Activated CD8-positive, alpha-beta memory T cell treated with anti-CD3 and anti-CD28 coated beads, Interleukin-2, amount 50 U/mL, for 24 hours (primary cell): ENCODE results near the gene HDHD2.

ENCODE experiments used
- DNase-seq: peaks from one replicate; pipeline ENCODE4 v3.0.0-alpha.2; 2020; ENCODE audit errors: extremely low read depth

Gene HDHD2

GRCh38 chr18:47146206-47146605 is 4.1 kb downstream of the HDHD2 start:
- no peak for DNase-seq

GRCh38 chr18:47143899-47144485 is 6.3 kb downstream of the HDHD2 start:
- DNase-seq: no peak

- no peak for DNase-seq
These were observed 7.1 kb downstream of the HDHD2 start for GRCh38 chr18:47143153-47143552.

DNA sequence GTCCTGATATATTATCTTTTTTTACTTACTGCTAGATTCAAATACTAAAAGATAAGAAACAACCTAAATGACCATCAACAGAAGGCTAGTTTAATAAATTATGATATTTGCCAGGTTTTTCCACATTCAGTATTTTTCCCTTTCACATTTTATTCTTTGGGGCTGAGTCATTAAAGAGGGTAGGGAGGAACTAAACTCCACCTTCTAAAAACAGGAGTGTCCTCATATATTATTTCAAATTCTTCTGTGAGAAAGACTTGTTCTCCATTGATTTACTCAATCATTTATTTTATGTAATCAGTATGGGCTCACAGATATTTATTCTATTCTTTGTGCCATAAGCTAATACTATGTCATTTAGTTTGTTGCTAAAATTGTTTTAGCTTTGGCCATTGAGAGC is 9.0 kb downstream of the HDHD2 start:
- no peak for DNase-seq

- no peak for DNase-seq
These were observed 29.2 kb downstream of the HDHD2 start for GRCh38 chr18:47121146-47121545.

DNA sequence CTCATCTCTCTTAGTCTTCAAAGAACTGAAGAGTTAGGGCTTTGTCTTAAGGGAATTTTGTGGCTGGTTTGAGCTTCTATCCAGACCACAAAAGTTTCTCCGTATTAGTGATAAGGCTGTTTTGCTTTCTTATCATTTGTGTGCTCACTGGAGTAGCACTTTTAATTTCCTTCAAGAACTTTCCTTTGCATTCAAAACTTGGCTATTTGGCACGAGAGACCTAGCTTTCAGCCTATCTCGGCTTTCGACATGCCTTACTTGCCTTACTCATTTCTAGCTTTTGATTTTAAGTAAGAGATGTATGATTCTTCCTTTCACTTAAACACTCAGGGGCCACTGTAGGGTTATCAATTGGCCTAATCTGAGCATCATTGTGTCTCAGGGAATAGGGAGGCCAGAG is 29.9 kb downstream of the HDHD2 start:
- DNase-seq: no peak

DNA sequence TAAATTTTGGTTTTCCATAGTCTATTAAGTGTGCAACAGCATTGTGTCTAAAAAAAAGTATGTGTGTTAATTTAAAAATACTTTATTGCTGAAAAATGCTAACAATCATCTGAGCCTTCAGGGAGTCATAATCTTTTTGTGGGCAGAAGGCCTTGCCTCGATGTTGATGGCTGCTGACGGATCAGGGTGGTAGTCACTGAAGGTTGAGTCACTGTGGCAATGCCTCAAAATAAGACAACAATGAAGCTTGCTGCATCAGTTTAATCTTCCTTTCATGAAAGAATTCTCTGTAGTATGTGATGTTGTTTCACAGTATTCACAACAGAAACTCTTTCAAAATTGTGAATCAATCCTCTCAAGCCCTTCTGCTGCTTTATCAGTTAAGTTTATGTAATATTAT is 31.3 kb downstream of the HDHD2 start:
- DNase-seq: no peak

DNA sequence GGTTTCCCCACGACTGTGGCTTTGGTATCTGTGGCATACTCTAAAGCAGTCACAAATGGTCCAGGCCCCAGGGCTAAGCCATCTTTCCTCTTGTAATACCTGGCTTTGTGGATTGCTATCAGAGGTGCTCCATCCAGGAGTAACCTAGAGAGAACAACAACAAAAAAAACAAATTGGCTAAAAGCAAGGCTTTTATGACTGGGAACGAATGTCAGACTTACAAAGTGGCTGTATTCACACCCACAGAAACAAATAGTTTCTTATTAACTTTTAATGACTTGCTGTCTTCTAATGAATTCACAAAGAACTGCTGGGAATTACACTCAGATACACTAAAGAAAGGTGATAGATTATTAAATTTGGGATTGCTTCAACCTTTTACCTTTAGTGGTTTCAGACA is 35.1 kb downstream of the HDHD2 start:
- no peak for DNase-seq

- DNase-seq: no peak
These were observed 36.3 kb downstream of the HDHD2 start for GRCh38 chr18:47113796-47114540.

DNA sequence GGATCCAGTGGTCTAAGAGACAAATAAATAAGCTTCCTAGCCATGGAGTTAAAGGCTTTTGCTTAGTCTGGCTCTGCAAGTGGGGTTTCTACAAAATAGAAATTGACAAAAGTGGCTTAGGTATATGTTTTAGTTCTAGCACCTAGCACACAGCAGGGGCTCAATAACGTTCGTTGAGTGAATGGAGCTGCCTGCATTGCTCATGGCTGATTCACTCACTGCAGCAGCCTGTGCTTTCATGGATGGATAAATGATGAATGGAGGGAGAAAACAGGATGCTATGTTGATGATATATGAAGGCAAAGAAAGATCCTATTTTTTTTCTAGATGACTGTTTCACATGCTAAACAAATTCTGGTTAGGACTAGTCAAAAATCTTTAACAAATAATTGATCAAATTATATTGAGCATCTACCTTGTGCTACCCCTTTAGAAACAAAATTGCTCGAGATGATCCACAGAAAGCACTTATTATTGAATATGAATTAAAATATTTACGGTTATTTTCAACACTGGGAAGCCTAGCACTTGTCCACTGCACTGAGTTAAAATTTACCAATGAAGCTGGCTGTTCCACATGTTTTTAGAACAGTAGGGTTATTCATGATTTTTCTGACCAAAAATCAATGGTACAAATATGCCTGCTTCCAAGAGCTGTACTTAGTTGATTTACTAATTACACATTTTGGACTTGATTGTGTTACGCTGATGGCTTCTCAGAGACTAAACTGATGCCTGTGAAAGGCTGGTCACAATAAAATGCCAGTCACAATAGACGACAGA is 39.6 kb downstream of the HDHD2 start:
- DNase-seq: no peak

DNA sequence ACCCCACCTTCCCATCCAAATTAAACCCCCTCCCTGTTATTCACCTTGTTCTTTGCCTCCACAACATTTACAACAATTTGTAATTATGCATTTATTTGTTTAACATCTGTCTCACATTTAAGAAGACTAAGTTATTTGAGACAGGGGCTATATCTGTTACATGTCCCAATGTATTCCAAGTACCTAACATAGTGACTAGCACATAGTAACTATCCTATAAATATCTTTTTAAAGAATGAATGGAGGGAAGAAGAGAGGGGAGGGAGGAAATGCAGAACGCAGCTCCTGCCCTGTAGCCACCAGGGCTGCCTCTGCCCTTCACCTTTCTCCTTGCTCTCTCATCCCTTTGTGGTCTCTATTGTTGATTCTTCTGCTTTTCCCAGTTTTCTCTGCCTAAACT is 40.6 kb downstream of the HDHD2 start:
- DNase-seq: no peak

GRCh38 chr18:47108998-47109405 is 41.3 kb downstream of the HDHD2 start:
- DNase-seq: no peak

- no peak for DNase-seq
These were observed 41.9 kb downstream of the HDHD2 start for GRCh38 chr18:47108373-47108772.

DNA sequence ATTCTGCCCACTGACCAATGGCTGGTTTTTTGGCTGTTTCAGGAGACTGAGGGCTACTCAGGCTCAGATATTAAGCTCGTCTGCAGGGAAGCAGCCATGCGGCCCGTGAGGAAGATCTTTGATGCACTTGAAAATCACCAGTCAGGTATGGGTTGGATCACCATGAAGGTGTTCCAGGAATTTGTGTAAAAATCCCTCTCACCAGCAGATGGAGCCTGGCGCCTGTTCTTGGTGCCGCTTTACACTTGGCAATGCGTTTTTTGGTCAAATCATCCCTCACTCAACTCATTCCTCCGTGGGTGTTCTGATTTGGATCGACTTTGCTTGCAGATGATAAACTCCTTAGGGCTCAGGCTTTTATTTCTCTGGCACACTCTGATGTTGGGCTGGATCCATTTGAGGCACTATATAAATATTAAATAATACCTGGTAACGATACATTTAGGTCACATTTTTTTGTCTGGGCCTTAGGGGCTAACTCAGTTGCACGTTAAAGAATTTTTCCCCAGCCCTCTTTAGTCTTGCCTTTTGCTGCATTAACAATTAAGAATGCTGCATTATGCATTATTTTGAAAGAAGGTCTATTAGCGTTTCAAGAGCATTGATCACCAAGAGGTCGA is 50.0 kb downstream of the HDHD2 start:
- peak; percentile 24 for DNase-seq

DNA sequence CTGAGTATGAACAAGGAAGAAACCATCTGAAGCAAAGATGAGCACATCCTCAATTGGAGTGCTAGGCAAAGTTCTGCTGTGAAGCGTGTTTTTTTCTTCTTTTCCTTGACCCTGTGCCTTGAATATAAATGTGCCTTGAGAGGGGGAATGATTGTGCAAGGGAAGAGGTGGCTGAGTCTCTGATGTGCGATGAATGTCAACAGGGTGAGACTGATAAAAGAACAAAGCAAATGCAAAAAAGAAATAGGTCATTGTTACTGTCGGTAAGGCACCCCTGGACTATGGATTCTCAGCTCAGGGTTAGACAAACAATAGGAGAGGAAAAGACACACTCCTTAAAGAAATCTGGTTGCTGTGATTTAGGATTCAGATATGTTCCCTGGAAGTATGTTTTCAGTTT is 54.5 kb downstream of the HDHD2 start:
- no peak for DNase-seq

DNA sequence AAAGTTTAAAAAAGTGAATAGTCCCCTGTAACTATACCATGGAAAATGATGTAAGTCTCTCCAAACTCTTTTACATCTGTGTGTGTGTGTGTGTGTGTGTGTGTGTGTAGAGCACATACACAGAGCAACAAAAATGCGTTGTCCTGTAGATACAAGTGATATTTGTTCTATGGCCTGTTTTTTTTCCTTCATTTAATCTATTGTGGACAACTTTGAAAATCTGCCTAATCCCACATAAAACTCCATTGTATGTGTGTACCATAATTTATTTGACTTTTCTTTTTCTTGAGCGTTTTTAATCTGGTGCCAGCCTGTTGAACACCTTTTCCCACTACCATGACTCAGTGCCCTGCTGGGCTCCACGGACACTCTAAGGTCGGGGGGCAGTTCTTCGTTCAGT is 62.6 kb downstream of the HDHD2 start:
- no peak for DNase-seq

DNA sequence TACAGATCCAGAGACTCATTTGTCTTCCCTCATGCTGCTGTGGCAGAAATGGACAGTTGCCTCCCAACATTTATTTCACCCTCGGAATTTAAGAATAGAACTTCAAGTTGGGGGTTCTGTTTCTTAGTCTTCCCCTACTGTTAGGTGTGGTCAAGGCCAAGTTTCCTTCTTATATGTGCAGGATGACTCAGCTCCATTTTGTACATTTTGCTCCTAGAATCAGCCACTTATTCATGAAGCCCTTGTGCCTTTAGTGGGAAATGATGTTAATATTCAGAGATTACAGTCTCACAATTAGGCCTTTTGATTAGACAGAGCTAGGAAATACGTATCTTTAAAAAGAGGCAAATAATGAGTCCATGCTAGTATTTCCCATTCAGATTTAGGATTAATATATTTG is 68.7 kb downstream of the HDHD2 start:
- no peak for DNase-seq

DNA sequence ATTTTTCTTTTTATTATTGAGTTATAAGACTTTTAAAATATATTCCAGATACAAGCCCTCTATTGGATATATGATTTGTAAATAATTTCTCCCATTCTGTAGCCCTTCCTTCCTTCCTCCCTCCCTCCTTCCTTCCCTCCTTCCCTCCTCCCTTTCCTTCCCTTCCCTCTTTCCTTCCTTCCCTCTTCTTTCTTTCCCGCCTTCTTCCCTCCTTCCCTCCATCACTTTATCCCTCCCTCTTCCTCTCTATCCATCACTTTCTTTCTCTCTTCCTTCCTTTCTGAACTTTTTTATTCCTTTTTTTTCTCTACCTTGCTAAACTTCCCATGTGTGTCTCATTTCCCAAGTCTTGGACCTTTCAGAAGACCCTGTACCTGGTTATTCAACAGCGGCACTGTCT is 69.4 kb downstream of the HDHD2 start:
- DNase-seq: no peak

DNA sequence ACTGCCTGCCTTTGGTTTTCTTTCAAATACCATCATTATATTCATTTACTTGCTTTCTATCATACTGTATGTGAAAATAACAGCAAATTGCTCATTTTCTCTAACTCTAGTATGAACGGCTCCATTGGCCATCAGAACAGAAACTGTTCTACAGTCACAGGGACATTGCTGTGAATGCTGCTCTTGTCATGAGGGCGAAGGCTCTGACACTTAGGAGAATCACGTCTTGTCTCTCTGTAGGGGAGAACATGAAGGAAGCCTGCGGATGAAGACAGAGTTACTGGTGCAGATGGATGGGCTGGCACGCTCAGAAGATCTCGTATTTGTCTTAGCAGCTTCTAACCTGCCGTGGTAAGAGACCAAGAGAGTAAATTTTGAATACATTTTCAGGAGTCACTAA is 73.2 kb downstream of the HDHD2 start:
- no peak for DNase-seq

DNA sequence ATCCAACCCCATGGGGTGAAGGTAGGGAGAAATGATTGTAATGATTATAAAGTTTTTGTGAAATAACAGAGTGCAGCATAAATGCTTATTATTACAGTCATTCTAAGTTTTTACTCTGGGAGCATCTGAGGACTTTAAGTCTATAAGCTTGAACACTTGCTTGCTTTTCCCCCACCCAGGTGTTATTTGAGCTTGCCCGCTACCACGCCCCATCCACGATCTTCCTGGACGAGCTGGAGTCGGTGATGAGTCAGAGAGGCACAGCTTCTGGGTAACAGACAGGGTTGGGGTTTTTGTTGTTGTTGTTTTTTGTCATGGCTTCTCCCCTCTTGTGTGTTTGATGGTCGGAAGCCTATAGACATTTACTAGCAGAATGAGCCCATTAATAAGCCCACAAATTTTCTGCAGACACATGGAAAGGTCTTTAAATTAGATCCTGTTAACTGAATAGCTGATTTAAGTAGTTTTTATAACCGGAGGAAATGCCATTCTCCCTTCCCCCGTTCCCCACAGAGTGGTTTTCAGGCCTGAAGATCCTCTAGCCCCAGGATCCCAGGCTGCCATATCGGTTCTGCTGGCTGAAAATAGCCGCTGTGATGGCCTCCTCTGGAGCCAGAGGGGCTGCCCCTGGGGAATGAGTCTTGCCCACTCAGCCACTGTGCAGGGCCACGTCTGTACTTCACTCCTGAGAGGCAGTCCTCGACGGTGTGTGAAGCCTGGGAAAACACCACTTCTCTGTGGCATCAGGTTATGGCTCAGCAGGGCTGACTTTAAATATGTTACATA is 75.0 kb downstream of the HDHD2 start:
- no peak for DNase-seq

DNA sequence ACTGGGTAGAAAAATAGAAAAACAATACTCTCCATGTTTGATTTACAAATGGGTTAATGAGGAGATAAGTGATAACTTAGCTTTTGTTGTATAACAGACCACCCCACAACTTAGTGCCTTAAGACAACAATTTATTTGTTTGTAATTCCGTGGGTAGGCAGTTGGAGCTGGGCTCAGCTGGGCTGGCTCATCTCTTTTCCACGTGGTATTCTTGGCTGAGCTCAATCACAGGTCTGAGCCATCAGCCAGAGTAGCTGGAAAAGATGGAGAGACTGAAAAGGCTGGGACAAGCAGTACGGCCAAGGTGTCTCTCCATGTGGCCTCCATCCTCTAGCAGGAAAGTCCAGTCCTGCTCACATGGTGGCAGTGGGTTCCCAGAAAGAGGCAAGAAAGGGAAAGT is 82.7 kb downstream of the HDHD2 start:
- DNase-seq: no peak

DNA sequence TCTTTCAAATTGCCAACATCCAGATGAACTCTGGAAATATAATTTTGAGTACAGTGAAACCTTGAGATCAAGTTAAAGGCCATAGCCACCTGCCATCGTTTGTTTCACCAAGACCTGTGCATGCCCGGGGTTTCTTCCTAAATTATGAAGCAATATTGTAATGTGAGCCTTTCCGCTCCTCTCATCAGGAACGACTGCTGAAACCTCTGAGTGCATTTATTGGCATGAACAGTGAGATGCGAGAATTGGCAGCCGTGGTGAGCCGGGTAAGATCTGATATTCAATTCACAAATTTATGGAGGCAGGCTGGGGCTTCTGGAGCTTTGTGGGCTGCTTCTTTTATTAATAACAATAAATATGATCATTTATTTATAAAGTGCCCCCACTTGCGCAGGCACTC is 87.2 kb downstream of the HDHD2 start:
- no peak for DNase-seq
